GM23248 (cell line): ENCODE data around the gene ELL2.

Experiments used
- EZH2 ChIP-seq: fragments of 200-600 bp; sonication (generic); IDR thresholded peaks from 2 replicates; pipeline ENCODE4 v1.6.1; 2018; ENCODE audit warnings: antibody characterized with exemption, mild to moderate bottlenecking; ENCODE audit not compliant: insufficient read depth, poor library complexity, severe bottlenecking
- EZH2phosphoT487 ChIP-seq: fragments of 200-600 bp; sonication (generic); IDR thresholded peaks from 2 replicates; pipeline ENCODE4 v1.6.1; 2018; ENCODE audit warnings: antibody characterized with exemption, moderate library complexity, mild to moderate bottlenecking, low read depth; ENCODE audit not compliant: insufficient read depth

GRCh38 chr5:95836544-95836943 lies 125.1 kb downstream of the ELL2 start:
- no peak for TF ChIP-seq EZH2
- no peak for TF ChIP-seq EZH2phosphoT487
